NCI-H526 treated with DMSO at 0.1 percent for 48 hours (cell line): ENCODE measurements around the gene STK25.

Experiments used
- DNase-seq: peaks from one replicate; lab custom pipeline; 2025; lab: John Stamatoyannopoulos, UW

The STK25 gene

GRCh38 chr2:241493092-241493491, 15.3 kb downstream of the STK25 start:
- DNase-seq: no peak

GRCh38 chr2:241492174-241492565, 16.2 kb downstream of the STK25 start:
- no peak for DNase-seq

- no peak for DNase-seq
Observed at GRCh38 chr2:241491549-241492173, 16.7 kb downstream of the STK25 start.

GRCh38 chr2:241490825-241491506, 17.4 kb downstream of the STK25 start:
- DNase-seq: no peak

GRCh38 chr2:241489733-241490680, 18.4 kb downstream of the STK25 start:
- DNase-seq: no peak

GRCh38 chr2:241489088-241489487, 19.3 kb downstream of the STK25 start:
- DNase-seq: no peak

- no peak for DNase-seq
Observed at GRCh38 chr2:241485172-241485911, 23.0 kb downstream of the STK25 start.

- no peak for DNase-seq
Observed at GRCh38 chr2:241483305-241483704, 25.1 kb downstream of the STK25 start.

GRCh38 chr2:241482126-241482955, 26.0 kb downstream of the STK25 start:
- DNase-seq: no peak

GRCh38 chr2:241481687-241482086, 26.7 kb downstream of the STK25 start:
- no peak for DNase-seq

- no peak for DNase-seq
Observed at GRCh38 chr2:241479026-241479898, 29.1 kb downstream of the STK25 start.

GRCh38 chr2:241478166-241478565, 30.2 kb downstream of the STK25 start:
- no peak for DNase-seq

GRCh38 chr2:241475267-241475666, 33.1 kb downstream of the STK25 start:
- DNase-seq: no peak

- DNase-seq: no peak
Observed at GRCh38 chr2:241473399-241473798, 35.0 kb downstream of the STK25 start.

- no peak for DNase-seq
Observed at GRCh38 chr2:241469746-241470145, 38.6 kb downstream of the STK25 start.

GRCh38 chr2:241468476-241468781, 40.0 kb downstream of the STK25 start:
- DNase-seq: no peak

GRCh38 chr2:241467777-241468475, 40.5 kb downstream of the STK25 start:
- DNase-seq: no peak

- DNase-seq: no peak
Observed at GRCh38 chr2:241466230-241466629, 42.2 kb downstream of the STK25 start.

- no peak for DNase-seq
Observed at GRCh38 chr2:241465543-241465942, 42.8 kb downstream of the STK25 start.
